Limb (tissue), 2 donors: Measurements from ENCODE around the gene LGALS3.

Source experiments
- DNase-seq, 2 donors: peaks; one replicate each; pipeline ENCODE4 v3.0.0-alpha.2; 2016; ENCODE audit errors: extremely low spot score in 2 of 2

Gene LGALS3

GRCh38 chr14:55130196-55130550 lies 1.1 kb downstream of the LGALS3 start:
- DNase-seq: no peak

- no peak for DNase-seq
Observed at GRCh38 chr14:55131370-55132137, 2.5 kb downstream of the LGALS3 start.

GRCh38 chr14:55133416-55133815 lies 4.4 kb downstream of the LGALS3 start:
- DNase-seq: no peak

- no peak for DNase-seq
Observed at GRCh38 chr14:55136241-55136640, 7.2 kb downstream of the LGALS3 start.

- DNase-seq: peak; percentile 74 to 75
Observed at GRCh38 chr14:55136885-55137786, 8.1 kb downstream of the LGALS3 start.

- no peak for DNase-seq
Observed at GRCh38 chr14:55138091-55138490, 9.0 kb downstream of the LGALS3 start.

- no peak for DNase-seq
Observed at GRCh38 chr14:55139141-55139540, 10.1 kb downstream of the LGALS3 start.

- no peak for DNase-seq
Observed at GRCh38 chr14:55139696-55140509, 10.9 kb downstream of the LGALS3 start.

GRCh38 chr14:55141825-55142224 lies 12.8 kb downstream of the LGALS3 start:
- DNase-seq: no peak

GRCh38 chr14:55142466-55142865 lies 13.4 kb downstream of the LGALS3 start:
- DNase-seq: no peak

GRCh38 chr14:55146425-55146824 lies 17.4 kb downstream of the LGALS3 start:
- no peak for DNase-seq

GRCh38 chr14:55151601-55152000 lies 22.5 kb downstream of the LGALS3 start:
- no peak for DNase-seq

GRCh38 chr14:55152052-55152753 lies 23.2 kb downstream of the LGALS3 start:
- no peak for DNase-seq

- DNase-seq: no peak
Observed at GRCh38 chr14:55153951-55154350, 24.9 kb downstream of the LGALS3 start.

- no peak for DNase-seq
Observed at GRCh38 chr14:55157080-55157479, 28.0 kb downstream of the LGALS3 start.

- DNase-seq: no peak
Observed at GRCh38 chr14:55158412-55158811, 29.4 kb downstream of the LGALS3 start.

- peak in 1 of 2 donors; percentile 55 for DNase-seq
Observed at GRCh38 chr14:55160989-55161388, 31.9 kb downstream of the LGALS3 start.

GRCh38 chr14:55170526-55170925 lies 41.5 kb downstream of the LGALS3 start:
- no peak for DNase-seq

- no peak for DNase-seq
Observed at GRCh38 chr14:55180006-55180405, 51.0 kb downstream of the LGALS3 start.

GRCh38 chr14:55180434-55180833 lies 51.4 kb downstream of the LGALS3 start:
- DNase-seq: no peak

GRCh38 chr14:55188686-55189295 lies 59.7 kb downstream of the LGALS3 start:
- DNase-seq: no peak
